Testis (tissue), 2 donors: Measurements from ENCODE around the gene GCLM.

Experiments used
- POLR2A ChIP-seq: fragments of 450-650 bp; IDR thresholded peaks from one replicate; pipeline ENCODE4 v1.6.1; 2017; ENCODE audit warnings: antibody characterized with exemption, mild to moderate bottlenecking, moderate library complexity
- TF ChIP-seq, protein P1 (sequence below), 3 experiments: fragments of 450-650 bp in 2 of 3; fragments of 200-600 bp in 1 of 3; sonication (generic) in 1 of 3; IDR thresholded peaks; one replicate each; pipeline ENCODE4 v1.5.1; 2016 to 2019; ENCODE audit warnings: antibody characterized with exemption in 3 of 3, mild to moderate bottlenecking in 2 of 3, moderate library complexity in 1 of 3

DNA sequence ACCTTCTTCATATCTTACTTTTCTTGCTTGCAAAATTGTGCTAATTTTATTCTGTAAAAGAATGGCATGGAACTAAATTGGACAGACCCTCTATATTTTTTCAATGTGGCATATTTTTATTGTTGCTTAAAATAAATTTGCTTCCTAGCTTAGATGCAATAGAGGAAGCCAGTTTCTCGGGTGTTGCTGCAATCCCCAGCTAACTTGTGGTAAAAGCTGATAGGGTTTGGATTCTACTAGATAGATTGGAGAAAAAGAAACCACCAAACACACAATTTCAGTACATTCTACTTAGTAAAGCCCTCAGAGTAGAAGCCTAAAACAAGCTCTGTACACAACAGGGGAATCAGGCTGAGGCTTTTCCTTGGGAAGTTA is 49.5 kb upstream of the GCLM start:
- TF ChIP-seq, protein P1, sequence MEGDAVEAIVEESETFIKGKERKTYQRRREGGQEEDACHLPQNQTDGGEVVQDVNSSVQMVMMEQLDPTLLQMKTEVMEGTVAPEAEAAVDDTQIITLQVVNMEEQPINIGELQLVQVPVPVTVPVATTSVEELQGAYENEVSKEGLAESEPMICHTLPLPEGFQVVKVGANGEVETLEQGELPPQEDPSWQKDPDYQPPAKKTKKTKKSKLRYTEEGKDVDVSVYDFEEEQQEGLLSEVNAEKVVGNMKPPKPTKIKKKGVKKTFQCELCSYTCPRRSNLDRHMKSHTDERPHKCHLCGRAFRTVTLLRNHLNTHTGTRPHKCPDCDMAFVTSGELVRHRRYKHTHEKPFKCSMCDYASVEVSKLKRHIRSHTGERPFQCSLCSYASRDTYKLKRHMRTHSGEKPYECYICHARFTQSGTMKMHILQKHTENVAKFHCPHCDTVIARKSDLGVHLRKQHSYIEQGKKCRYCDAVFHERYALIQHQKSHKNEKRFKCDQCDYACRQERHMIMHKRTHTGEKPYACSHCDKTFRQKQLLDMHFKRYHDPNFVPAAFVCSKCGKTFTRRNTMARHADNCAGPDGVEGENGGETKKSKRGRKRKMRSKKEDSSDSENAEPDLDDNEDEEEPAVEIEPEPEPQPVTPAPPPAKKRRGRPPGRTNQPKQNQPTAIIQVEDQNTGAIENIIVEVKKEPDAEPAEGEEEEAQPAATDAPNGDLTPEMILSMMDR (IDR thresholded peaks at IDR 0.05): no peak
- no peak for TF ChIP-seq POLR2A
